Measurements from ENCODE around the gene CNKSR1.

Gene CNKSR1, protein sequence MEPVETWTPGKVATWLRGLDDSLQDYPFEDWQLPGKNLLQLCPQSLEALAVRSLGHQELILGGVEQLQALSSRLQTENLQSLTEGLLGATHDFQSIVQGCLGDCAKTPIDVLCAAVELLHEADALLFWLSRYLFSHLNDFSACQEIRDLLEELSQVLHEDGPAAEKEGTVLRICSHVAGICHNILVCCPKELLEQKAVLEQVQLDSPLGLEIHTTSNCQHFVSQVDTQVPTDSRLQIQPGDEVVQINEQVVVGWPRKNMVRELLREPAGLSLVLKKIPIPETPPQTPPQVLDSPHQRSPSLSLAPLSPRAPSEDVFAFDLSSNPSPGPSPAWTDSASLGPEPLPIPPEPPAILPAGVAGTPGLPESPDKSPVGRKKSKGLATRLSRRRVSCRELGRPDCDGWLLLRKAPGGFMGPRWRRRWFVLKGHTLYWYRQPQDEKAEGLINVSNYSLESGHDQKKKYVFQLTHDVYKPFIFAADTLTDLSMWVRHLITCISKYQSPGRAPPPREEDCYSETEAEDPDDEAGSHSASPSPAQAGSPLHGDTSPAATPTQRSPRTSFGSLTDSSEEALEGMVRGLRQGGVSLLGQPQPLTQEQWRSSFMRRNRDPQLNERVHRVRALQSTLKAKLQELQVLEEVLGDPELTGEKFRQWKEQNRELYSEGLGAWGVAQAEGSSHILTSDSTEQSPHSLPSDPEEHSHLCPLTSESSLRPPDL

GRCh38 chr1:26177182-26177684 is at the start of gene CNKSR1:
Gene CNKSR1 (plus strand): TSS chr1:26177491. CDS start chr1:26177548, 57 bp downstream.
- Mint-ChIP-seq H3K27ac (no peak within 1 kb of the TSS), H3K4me3 (no peak within 1 kb of the TSS), H3K9me3 (no peaks in the 10 kb centered on the region), H3K36me3 (no peaks in the 10 kb centered on the region), H3K27me3 (no peaks in the 10 kb centered on the region), H3K4me1 (no peaks in the 10 kb centered on the region)
- ATAC-seq (ENCODE audit: low read depth): no peak
- no peak for DNase-seq (ENCODE audit: low spot score in 2 of 2)

- no peak overlapping the region for H3K27ac Mint-ChIP-seq
- H3K36me3 Mint-ChIP-seq: peaks cover 2% of the 10 kb centered on the region
- ATAC-seq (ENCODE audit: low read depth): no peak
- no peak for DNase-seq (ENCODE audit: low spot score in 2 of 2)
- no peaks in the 10 kb centered on the region for H3K9me3 Mint-ChIP-seq
- peaks cover 8% of the 10 kb centered on the region for H3K4me1 Mint-ChIP-seq
- peaks cover 14% of the 10 kb centered on the region for H3K27me3 Mint-ChIP-seq
- H3K4me3 Mint-ChIP-seq: no peak overlapping the region
Measured at GRCh38 chr1:26129778-26130177, 47.5 kb upstream of the CNKSR1 start.

DNA sequence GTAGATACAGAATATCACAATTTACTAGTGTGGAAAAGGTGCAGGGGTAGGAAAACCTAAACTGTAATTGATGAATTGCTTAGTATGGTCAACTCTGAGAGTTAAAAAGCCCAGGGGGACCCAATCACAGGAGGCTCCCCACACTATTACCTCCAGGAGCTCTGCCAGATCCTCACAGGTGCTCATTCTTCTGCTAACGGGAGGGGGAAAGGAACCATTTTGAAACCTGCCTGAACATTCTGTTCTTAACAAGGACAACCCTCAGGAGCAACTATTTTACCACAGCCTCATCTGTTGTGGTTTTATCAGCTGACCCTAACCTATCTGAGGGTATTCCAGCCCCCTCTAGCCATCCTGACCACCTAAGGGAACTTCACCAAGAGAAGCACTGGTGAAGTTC is 46.6 kb upstream of the CNKSR1 start:
- Mint-ChIP-seq H3K27ac (no peak overlapping the region), H3K9me3 (no peaks in the 10 kb centered on the region), H3K4me3 (no peak overlapping the region), H3K4me1 (peaks cover 8% of the 10 kb centered on the region), H3K36me3 (peaks cover 2% of the 10 kb centered on the region), H3K27me3 (peaks cover 14% of the 10 kb centered on the region)
- no peak for DNase-seq (ENCODE audit: low spot score in 2 of 2)
- no peak for ATAC-seq (ENCODE audit: low read depth)

- H3K27ac Mint-ChIP-seq: no peak overlapping the region
- no peaks in the 10 kb centered on the region for H3K9me3 Mint-ChIP-seq
- H3K36me3 Mint-ChIP-seq: peaks cover 2% of the 10 kb centered on the region
- ATAC-seq (ENCODE audit: low read depth) (no peak), DNase-seq (ENCODE audit: low spot score in 2 of 2) (no peak)
- H3K4me1 Mint-ChIP-seq: peaks cover 5% of the 10 kb centered on the region
- no peak overlapping the region for H3K4me3 Mint-ChIP-seq
- peaks cover 14% of the 10 kb centered on the region for H3K27me3 Mint-ChIP-seq
Measured at GRCh38 chr1:26132128-26132833, 45.0 kb upstream of the CNKSR1 start.

DNA sequence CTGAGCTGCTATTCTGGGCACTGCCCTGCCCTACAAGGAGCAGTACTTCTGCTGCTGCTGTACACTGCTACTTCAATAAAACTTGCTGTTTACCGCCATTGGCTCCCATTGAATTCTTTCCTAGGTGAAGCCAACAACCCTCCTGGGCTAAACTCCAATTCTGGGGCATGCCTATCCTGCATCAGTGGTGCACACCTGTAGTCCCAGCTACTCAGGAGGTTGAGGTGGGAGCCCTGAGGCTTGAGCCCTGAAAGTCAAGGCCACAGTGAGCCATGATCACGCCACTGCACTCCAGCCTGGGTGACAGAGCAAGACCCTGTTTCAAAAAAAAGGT is 44.5 kb upstream of the CNKSR1 start:
- Mint-ChIP-seq H3K4me1 (peaks cover 2% of the 10 kb centered on the region), H3K36me3 (peaks cover 2% of the 10 kb centered on the region), H3K27ac (no peak overlapping the region), H3K4me3 (no peak overlapping the region), H3K9me3 (no peaks in the 10 kb centered on the region), H3K27me3 (peaks cover 12% of the 10 kb centered on the region)
- DNase-seq (ENCODE audit: low spot score in 2 of 2) (no peak), ATAC-seq (ENCODE audit: low read depth) (no peak)

DNA sequence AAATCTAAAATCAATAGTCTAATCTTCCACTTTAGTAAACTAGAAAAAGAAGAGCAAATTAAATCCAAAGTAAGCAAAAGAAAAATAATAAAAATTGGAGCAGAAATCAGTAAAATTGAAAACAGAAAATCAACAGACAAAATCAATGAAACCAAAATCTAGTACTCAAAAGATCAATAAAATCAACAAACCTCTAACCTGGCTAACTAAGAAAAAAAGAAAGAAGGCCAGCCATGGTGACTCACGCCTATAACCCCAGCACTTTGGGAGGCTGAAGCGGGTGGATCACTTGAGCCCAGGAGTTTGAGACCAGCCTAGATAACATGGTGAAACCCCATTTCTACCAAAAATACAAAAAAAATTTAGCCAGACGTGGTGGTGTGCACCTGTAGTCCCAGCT is 42.8 kb upstream of the CNKSR1 start:
- no peak for ATAC-seq (ENCODE audit: low read depth)
- no peaks in the 10 kb centered on the region for H3K4me1 Mint-ChIP-seq
- H3K27ac Mint-ChIP-seq: no peak overlapping the region

DNA sequence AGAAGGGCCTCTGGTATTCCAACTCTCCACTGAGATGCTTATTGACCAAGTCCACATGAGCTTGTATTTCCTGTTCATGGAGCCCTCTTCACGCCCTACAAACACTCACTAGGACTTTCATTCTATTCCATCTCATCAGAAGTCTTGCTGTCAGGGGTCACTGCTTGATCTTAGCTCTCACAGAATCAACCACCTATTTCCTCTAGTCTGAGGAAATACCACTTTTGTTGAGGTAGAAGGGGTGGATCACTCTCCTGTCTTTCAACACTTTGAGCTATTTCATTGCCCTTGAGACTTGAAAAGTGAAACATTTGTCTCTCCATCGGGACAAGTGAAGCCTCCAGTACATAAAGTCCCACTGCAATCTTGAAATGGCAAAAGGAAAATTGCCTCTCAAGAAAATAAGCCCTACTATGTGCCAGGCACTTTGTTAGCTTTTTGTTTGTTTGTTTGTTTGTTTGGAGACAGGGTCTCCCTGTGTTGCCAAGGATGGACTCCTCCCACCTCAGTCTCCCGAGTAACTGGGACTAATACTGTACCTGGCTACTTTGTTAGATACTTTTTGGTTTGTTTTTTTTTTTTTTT is 38.2 kb upstream of the CNKSR1 start:
- ATAC-seq (ENCODE audit: low read depth): no peak
- no peak overlapping the region for H3K4me3 Mint-ChIP-seq
- no peaks in the 10 kb centered on the region for H3K36me3 Mint-ChIP-seq

More for the DNA sequence above, 42.8 kb upstream of the CNKSR1 start:
- no peak overlapping the region for H3K4me3 Mint-ChIP-seq
- H3K27me3 Mint-ChIP-seq: peaks cover 7% of the 10 kb centered on the region
- peaks cover 2% of the 10 kb centered on the region for H3K36me3 Mint-ChIP-seq
- H3K9me3 Mint-ChIP-seq: no peaks in the 10 kb centered on the region
- DNase-seq (ENCODE audit: low spot score in 2 of 2): no peak

GRCh38 chr1:26142159-26142558 is 35.1 kb upstream of the CNKSR1 start:
- H3K4me1 Mint-ChIP-seq: no peaks in the 10 kb centered on the region
- ATAC-seq (ENCODE audit: low read depth) (no peak), DNase-seq (ENCODE audit: low spot score in 2 of 2) (no peak)
- no peak overlapping the region for H3K27ac Mint-ChIP-seq
- H3K4me3 Mint-ChIP-seq: no peak overlapping the region
- H3K36me3 Mint-ChIP-seq: no peaks in the 10 kb centered on the region
- H3K27me3 Mint-ChIP-seq: peaks cover 9% of the 10 kb centered on the region
- H3K9me3 Mint-ChIP-seq: no peaks in the 10 kb centered on the region

More for the DNA sequence above, 38.2 kb upstream of the CNKSR1 start:
- H3K9me3 Mint-ChIP-seq: no peaks in the 10 kb centered on the region
- no peak for DNase-seq (ENCODE audit: low spot score in 2 of 2)
- no peaks in the 10 kb centered on the region for H3K4me1 Mint-ChIP-seq
- H3K27ac Mint-ChIP-seq: no peak overlapping the region
- H3K27me3 Mint-ChIP-seq: peaks cover 3% of the 10 kb centered on the region

DNA sequence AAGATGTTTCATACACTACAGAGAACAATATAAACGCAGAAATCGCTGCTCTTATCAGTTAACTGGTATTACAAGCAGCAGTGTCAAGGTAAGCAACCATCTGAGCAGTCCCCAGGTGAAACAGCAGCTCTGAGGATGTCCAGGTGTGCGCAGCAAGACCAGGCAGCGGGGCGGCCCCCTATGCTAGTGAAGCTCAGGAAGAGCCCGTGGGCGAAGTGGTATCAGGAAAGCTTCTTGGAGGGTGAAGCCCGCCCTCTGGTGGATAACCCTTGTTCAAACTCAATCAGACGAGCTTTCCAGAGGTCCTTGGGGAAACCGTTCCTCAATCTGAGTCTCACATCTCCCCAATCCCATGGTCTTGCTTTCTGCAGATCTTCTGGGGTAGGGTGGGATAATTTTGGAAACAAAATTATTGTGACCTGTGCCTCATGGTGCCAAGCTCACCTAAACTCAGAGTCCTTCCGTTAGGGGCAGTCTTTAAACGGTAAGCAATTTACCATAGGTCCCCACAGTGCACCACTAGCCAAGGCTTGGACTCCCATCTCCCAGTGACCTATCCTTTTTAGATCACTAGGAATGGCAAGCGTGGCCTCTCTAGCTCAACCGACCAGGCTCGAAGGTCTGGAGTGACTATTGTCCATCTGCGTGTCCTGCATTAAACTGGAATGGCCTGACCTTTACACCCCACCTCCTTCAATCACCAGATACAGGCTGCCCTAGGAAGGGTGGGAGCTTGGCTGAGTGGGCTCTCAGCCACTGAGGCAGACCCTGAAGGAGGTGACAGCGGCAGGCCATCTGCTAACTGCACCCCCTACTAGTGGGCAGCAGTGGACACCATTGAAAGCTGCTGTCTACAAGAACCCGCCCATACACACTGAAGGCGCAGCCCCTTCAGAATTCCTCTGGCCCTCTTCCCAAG is 32.0 kb upstream of the CNKSR1 start:
- Mint-ChIP-seq H3K4me3 (no peak overlapping the region), H3K4me1 (no peaks in the 10 kb centered on the region), H3K27ac (no peak overlapping the region), H3K36me3 (no peaks in the 10 kb centered on the region), H3K27me3 (peaks cover 13% of the 10 kb centered on the region), H3K9me3 (no peaks in the 10 kb centered on the region)
- peak; percentile 42 to 61 for DNase-seq (ENCODE audit: low spot score in 2 of 2)
- ATAC-seq (ENCODE audit: low read depth): peak; percentile 73

GRCh38 chr1:26145960-26146294 is 31.4 kb upstream of the CNKSR1 start:
- no peaks in the 10 kb centered on the region for H3K4me1 Mint-ChIP-seq
- DNase-seq (ENCODE audit: low spot score in 2 of 2): no peak
- ATAC-seq (ENCODE audit: low read depth): no peak
- H3K27ac Mint-ChIP-seq: no peak overlapping the region
- no peak overlapping the region for H3K4me3 Mint-ChIP-seq
- no peaks in the 10 kb centered on the region for H3K36me3 Mint-ChIP-seq
- H3K9me3 Mint-ChIP-seq: no peaks in the 10 kb centered on the region
- peaks cover 13% of the 10 kb centered on the region for H3K27me3 Mint-ChIP-seq

DNA sequence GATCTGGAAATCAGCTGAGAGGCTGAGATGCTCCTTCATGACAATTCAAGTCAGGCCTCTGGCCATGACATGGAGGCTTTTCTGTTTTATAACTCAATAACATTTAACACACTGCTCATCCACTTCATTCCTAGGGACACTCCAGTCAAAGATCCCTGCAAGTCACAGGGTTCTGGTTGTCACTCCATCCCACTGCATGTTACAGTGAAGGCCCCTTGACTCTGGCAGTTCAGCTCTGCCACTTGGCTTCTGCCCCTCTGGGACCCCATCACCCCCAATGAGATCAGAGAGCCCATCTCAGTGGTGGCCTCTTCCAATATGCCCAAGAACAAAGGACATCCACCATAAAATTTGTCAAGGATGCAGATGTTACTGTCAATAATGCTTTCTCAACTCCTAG is 28.4 kb upstream of the CNKSR1 start:
- H3K27me3 Mint-ChIP-seq: peaks cover 16% of the 10 kb centered on the region
- no peak overlapping the region for H3K27ac Mint-ChIP-seq
- H3K9me3 Mint-ChIP-seq: no peaks in the 10 kb centered on the region
- no peak for ATAC-seq (ENCODE audit: low read depth)
- H3K4me1 Mint-ChIP-seq: no peaks in the 10 kb centered on the region
- no peak for DNase-seq (ENCODE audit: low spot score in 2 of 2)
- H3K36me3 Mint-ChIP-seq: no peaks in the 10 kb centered on the region
- H3K4me3 Mint-ChIP-seq: no peak overlapping the region

DNA sequence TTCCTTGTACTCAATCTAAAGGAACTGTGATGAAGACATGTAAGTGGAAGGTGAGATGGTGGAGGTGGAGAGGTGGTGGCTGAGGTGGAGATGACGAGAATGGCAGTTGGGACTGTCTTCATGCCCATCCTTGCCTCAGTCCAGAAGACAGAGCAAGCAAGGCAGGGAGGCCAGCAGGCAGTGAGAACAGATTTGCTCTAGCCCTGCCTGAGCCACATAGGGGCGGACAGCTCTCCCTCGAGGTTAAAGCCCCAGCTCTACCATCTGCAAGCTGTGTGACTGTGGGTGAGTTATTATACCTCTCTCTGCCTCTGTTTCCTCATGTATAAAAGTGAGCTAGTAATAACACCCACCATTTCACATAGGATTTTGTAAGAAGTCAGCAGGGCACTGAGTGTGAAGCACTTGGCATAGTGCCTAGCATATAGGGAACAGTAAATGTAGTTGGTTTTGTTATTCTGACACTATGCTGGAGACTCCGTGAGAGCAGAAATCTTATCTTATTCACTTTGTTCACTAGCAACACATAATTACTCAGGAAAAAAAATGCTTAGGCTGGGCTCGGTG is 23.2 kb upstream of the CNKSR1 start:
- H3K36me3 Mint-ChIP-seq: no peaks in the 10 kb centered on the region
- ATAC-seq (ENCODE audit: low read depth) (no peak), DNase-seq (ENCODE audit: low spot score in 2 of 2) (no peak)
- H3K27ac Mint-ChIP-seq: no peak overlapping the region
- peaks cover 23% of the 10 kb centered on the region for H3K27me3 Mint-ChIP-seq
- H3K9me3 Mint-ChIP-seq: no peaks in the 10 kb centered on the region
- H3K4me3 Mint-ChIP-seq: no peak overlapping the region
- H3K4me1 Mint-ChIP-seq: no peaks in the 10 kb centered on the region

DNA sequence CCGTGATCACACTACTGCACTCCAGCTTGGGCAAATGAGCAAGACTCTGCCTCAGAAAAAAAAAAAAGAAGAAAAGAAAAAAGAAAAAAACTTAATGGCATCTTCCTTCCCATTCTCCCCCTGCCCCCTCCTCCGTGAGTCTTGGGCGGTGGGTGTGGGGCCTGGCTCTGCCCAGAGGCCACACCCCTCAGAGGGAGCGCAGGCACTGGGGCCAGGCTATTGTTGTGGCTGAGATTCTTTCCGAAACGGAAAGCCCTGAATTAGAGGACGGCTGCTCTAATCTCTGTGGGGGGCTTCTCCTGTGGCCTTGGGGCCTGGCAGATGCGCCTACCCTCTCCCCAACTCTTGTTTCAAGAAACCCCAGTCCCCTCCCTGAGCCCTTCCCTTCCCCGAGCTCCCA is 22.5 kb upstream of the CNKSR1 start:
- H3K4me1 Mint-ChIP-seq: no peaks in the 10 kb centered on the region
- DNase-seq (ENCODE audit: low spot score in 2 of 2) (no peak), ATAC-seq (ENCODE audit: low read depth) (no peak)

More for the DNA sequence above, 22.5 kb upstream of the CNKSR1 start:
- H3K4me3 Mint-ChIP-seq: no peak overlapping the region
- no peaks in the 10 kb centered on the region for H3K36me3 Mint-ChIP-seq
- peaks cover 23% of the 10 kb centered on the region for H3K27me3 Mint-ChIP-seq
- no peaks in the 10 kb centered on the region for H3K9me3 Mint-ChIP-seq
- H3K27ac Mint-ChIP-seq: no peak overlapping the region

Measured in memory B cell (primary cell).